ENCODE measurements around the gene HOXA4.

Gene HOXA4

GRCh38 chr7:27131390-27131819 lies 848 bp upstream of the HOXA4 start:
- no peak for DNase-seq

DNA sequence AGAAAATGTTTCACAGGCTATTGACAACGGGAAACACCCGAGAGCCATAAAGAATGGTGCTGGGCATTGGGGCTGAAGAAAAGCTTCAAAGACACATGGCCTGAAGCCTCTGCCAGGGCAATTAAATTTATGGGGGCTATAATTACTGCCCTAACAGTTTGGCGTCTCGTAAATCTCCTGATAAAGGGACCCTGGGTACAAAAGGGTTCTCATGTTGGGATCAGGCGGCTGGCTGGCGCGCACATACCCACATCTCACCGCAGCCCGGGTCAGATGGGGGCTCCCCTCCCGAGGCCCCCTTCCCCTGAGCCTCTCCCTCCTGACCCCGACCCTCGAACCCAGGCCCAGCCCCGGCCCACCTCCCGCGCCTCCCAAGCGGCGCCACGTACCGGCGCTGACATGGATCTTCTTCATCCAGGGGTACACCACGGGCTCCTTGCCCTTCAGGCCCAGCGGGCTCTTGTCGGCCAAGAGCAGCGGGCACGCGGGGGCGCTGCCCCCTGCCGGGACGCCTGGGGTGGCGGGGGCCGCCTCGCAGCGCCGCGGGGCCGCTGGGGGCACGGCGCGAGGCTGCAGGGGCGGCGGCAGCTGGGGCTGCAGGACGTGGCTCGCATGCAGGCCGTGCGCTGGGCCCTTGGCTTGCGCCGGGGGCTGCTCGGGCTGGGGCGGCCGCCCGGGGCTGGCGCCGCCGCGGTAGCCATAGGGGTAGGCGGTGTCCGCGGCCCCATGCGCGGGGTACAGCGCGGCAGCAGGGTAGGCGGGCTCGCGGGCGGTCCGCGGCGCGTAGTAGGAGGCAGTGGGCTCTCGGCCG lies 623 bp downstream of the HOXA4 start:
- no peak for DNase-seq

- no peak for DNase-seq
Observed at GRCh38 chr7:27128776-27129728, 1.5 kb downstream of the HOXA4 start.

GRCh38 chr7:27128034-27128433 lies 2.5 kb downstream of the HOXA4 start:
- no peak for DNase-seq

- DNase-seq: no peak
Observed at GRCh38 chr7:27126596-27127327, 3.8 kb downstream of the HOXA4 start.

- no peak for DNase-seq
Observed at GRCh38 chr7:27125986-27126394, 4.6 kb downstream of the HOXA4 start.

DNA sequence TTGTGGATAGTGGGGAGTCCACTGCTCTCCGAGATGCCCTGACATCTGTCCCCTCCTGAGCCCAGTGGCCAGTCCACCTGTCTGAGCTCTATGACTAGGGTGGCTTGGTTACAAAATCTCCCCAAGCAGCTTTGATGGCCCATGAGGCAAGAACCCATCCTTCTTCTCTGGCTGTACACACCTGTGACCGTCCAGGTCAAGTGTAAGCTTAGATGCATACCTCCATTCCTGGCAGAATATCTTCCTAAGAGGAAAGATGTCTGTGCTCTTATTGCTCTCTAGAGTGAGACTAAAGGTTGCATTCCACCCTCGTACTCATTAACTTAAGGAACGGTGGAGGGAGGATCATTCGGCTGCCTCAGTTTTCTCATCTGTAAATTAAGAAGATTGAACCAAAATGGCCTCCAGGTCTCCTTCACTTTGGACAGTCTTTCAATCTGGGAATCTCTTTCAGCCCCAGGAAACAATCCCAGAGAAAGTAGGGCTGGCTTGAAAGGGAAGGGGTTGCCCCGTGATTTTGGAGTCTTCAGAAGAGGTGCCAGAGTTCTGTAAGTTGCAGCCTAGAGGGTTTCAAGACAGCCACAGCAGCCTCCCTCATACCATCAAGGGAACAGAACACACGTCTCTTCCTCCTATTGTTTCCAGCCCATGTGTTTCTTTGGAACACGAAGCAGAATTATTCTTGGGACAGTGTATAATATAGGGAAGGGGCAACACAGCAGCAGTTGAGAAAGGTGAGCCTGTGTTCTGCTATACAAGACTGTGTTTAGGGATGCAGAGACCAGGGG lies 5.5 kb downstream of the HOXA4 start:
- no peak for DNase-seq

DNA sequence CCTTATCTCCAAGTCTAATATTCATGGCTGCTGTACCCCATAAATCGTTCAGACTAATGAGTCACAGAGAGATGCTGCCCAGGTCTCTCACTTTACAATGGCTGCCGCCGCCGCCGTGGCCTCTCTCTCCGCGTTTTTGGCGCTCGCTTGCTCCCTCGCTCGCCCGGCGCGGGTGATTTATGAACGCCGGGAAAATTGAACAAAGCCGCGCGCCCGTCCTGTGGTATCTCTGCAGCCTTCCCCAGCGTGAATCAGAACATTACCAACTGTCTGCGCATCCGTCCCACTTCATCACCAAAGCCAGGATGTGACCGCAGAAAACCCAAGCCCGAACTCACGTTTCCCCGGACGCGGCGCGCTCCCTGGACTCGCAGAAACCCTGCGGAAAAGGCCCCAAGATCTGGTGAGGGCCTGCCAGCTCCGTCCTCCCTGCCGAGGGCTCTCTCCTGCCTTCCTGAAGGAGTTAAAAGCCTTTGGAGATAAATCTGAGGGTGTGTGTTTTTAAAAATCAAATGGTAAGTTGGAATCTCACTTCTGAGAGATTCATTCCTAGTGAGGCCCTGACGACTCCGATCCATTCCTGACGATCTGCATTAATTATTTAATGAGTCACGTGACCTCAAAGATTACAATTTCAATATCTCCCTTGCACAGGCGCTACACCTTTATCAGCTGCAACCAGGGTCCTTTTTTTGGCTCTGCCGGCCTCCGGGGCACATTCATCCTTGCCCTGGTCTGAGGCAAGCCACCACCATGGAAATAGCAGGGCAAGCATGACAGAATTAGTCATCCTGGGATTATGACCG lies 6.3 kb downstream of the HOXA4 start:
- no peak for DNase-seq

DNA sequence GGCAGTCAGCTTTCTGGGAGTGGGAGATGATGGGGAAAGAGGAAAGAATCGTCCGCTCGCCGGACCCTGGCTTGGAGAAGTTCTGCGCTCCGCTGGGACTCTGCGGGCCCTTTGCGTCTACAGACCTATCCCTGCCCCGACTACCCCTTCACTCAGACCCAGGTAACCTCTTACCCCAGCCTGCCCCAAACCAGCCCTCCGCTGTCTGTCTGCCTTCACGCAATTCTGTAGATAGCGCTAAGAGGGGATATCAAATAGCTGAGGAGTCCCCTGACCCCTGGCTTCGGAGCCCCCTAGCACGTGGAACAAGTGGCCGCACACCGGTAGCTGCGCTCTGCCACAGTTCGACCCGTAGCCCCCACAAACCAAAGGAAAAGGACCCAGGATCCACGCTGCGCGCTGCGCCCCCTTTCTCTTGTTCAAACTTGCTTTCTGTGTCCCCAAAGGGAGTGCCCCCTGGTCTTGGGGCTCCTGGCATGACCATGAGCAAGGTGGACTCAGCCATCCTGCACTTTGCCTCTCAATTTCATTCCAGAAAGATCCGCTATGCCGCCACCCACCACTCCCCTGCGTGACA lies 7.0 kb downstream of the HOXA4 start:
- no peak for DNase-seq

- no peak for DNase-seq
Observed at GRCh38 chr7:27123007-27123476, 7.5 kb downstream of the HOXA4 start.

DNA sequence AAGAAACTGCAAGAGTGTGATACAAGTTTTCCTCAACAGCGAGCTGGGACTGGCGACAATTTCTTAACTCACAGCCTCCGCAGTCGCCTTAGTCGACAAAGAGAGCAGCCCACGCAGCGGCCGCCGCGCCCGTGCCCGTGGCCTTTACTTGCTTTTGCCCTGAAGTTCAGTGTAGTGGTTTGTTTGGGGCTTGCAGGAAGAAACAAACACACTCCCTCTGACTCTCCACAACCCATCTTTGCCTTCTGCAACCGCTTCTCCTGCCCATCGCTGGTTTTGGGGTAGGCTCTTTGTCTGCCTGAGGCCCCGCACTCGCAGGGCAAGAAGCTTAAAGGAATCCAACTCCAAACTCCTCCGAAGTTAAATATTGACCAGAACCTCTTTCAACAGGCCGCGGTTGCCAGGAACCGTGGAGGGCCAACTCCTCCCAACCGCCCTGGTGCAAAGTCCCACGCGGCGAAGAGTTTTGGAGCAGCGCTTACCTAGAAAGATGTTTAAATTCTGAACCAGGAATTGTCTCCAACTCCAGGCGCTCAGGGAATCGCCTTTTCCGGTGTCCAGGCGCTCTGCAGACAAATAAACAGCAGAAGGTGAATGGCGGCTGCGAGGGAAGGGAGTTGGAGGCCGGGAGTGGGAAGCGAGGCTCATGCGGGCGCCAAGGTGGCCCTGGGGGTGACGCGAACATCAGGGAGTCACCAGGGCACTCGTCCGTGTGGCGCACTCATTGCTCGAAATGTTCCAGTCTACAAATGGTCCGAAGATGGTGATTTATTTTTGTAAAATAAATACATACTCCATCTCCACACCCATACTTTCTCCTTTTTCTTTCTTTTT lies 8.3 kb downstream of the HOXA4 start:
- DNase-seq: no peak

DNA sequence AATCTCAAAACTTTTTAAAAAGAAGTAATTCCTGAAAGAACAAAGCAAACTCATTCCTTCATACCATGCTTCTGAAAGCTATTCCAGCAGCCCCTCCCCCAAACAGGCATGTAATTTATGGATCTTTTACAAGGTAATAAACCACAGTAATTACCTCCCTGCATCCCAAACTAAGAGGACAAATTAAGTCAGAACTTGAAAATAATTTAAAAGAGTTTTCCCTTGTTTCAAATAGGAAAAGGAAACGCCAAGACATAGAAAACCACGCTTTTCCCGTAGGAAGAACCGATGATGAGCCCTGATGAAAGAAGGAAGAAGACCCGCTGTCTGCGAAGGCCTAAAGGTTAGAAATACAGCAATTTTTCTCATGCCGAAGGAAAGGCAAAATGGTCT lies 8.9 kb downstream of the HOXA4 start:
- DNase-seq: no peak

- DNase-seq: no peak
Observed at GRCh38 chr7:27119412-27119911, 11.1 kb downstream of the HOXA4 start.

- DNase-seq: no peak
Observed at GRCh38 chr7:27118580-27118979, 12.0 kb downstream of the HOXA4 start.

DNA sequence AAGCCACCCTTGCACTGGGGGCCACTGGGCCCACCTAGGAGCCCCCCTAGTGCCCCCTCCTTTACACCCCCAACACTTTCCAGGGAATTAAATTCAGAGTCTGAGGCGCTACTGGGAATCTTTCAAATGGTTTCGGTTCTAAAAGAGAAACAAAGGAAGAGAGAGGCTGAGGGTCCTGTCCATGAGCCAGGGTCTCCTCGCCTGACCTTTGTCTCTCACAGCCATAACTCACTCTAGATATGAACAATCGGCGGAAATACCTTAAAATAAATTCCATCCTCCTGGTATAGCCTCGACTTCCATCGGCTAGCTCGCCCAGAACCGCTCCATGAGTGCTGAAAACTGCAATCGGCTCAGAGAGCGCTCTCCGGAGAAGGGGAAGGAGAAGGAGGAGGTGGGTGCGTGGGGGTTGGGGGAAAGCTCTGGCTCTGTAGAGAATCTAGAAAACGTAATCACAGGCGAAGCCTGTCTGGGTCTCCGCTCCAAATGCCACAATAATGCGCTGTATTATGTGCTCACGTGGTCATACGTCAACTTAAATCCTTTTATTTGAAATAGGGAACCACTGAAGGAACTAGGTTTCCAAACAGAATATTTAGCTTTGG lies 12.6 kb downstream of the HOXA4 start:
- DNase-seq: no peak

- no peak for DNase-seq
Observed at GRCh38 chr7:27116962-27117886, 13.3 kb downstream of the HOXA4 start.

GRCh38 chr7:27116031-27116961 lies 14.3 kb downstream of the HOXA4 start:
- DNase-seq: no peak

Data from activated CD4-positive, alpha-beta T cell treated with anti-CD3 and anti-CD28 coated beads for 1 hour (primary cell).